HCT116 (cell line): Measurements from ENCODE around the gene GFOD1. TPM values are rescaled to one million over a fixed set of nuclear protein-coding genes. Genes with fewer than 3 reads are reported as not detected.

Experiments used
- ATAC-seq: fragments of 200-7000 bp; cut with Tn5 transposase; 2 replicates; pipeline ENCODE4 v1.9.1; 2020; ENCODE audit warnings: mild to moderate bottlenecking, moderate library complexity
- BruUV-seq: library from RNA; stranded (reverse); fragments of 400-500 nt; replicated peaks from 2 replicates; lab custom pipeline; 2021; lab: Mats Ljungman, UMichigan
- CTCF ChIA-PET: fragments of 300-600 bp; sonication (Branson Sonifier 250); formaldehyde crosslinking; loops from one replicate; lab custom pipeline; 2021; ENCODE audit warnings: antibody characterized with exemption; lab: Charles Lee
- POLR2A ChIA-PET: fragments of 300-600, 350-600 bp; sonication (Branson Sonifier 250); formaldehyde crosslinking; loops from one replicate; lab custom pipeline; 2021; ENCODE audit warnings: antibody characterized with exemption; lab: Charles Lee
- RAD21 ChIA-PET, 2 experiments: fragments of 300-600 bp; sonication (Branson Sonifier 250); formaldehyde crosslinking; loops; one replicate each; lab custom pipeline; 2023; ENCODE audit warnings: low total read pairs in 2 of 2; ENCODE audit not compliant: uncharacterized antibody in 2 of 2, unreplicated experiment in 2 of 2, low non-redundant PET in 1 of 2; lab: Charles Lee
- DNase-seq: peaks from one replicate; pipeline ENCODE4 v3.0.0-alpha.2; 2010; ENCODE audit warnings: low read depth, low spot score
- H2AFZ ChIP-seq: fragments of 200-600 bp; shearing (Covaris generic), sonication (generic); 2 replicates; pipeline ENCODE4 v1.6.1; 2017; ENCODE audit warnings: low read depth, mixed run types, mixed read lengths, antibody characterized with exemption, low read length; ENCODE audit not compliant: poor library complexity, severe bottlenecking
- H3K27ac ChIP-seq: 2 replicates; pipeline ENCODE4 v1.5.1; 2012; ENCODE audit warnings: low read depth, low read length
- H3K27me3 ChIP-seq: fragments of 200-600 bp; sonication (generic); 2 replicates; pipeline ENCODE4 v1.6.1; 2016; ENCODE audit warnings: mixed run types, low read length, mixed read lengths; ENCODE audit not compliant: insufficient read depth
- H3K36me3 ChIP-seq, 2 experiments: fragments of 200-500 bp in 1 of 2; fragments of 200-600 bp in 1 of 2; sonication (Bioruptor generic) in 1 of 2; sonication (generic) in 1 of 2; 2 replicates each; pipeline versions ENCODE4 v1.5.1 to v1.6.1; 2014 to 2016; ENCODE audit warnings: low read length in 2 of 2, inconsistent platforms in 1 of 2, mixed read lengths in 1 of 2, mixed run types in 1 of 2; ENCODE audit not compliant: insufficient read depth in 2 of 2, control insufficient read depth in 1 of 2
- H3K4me1 ChIP-seq, 2 experiments: fragments of 200-600 bp in 1 of 2; sonication (generic) in 1 of 2; 2 replicates each; pipeline versions ENCODE4 v1.5.1 to v1.6.1; 2012 to 2017; ENCODE audit warnings: low read length in 2 of 2, inconsistent platforms in 1 of 2, mild to moderate bottlenecking in 1 of 2, mixed read lengths in 1 of 2, mixed run types in 1 of 2, moderate library complexity in 1 of 2; ENCODE audit not compliant: insufficient read depth in 2 of 2, control insufficient read depth in 1 of 2
- H3K4me2 ChIP-seq: fragments of 200-600 bp; sonication (generic); 2 replicates; pipeline ENCODE4 v1.6.1; 2017; ENCODE audit warnings: mixed run types, low read length, mixed read lengths
- H3K4me3 ChIP-seq, 2 experiments: fragments of 200-600 bp in 1 of 2; sonication (generic) in 1 of 2; replicated peaks in 1 of 2; 2 replicates each; pipeline ENCODE4 v1.5.1; 2011 to 2016; ENCODE audit warnings: low read length in 2 of 2, control low read depth in 1 of 2, low read depth in 1 of 2, mild to moderate bottlenecking in 1 of 2, mixed read lengths in 1 of 2, mixed run types in 1 of 2
- H3K79me2 ChIP-seq: fragments of 200-600 bp; sonication (generic); 2 replicates; pipeline ENCODE4 v1.6.1; 2017; ENCODE audit warnings: mild to moderate bottlenecking, mixed run types, low read length, moderate library complexity, mixed read lengths; ENCODE audit not compliant: insufficient read depth
- H3K9ac ChIP-seq: fragments of 200-600 bp; sonication (generic); 2 replicates; pipeline ENCODE4 v1.6.1; 2016; ENCODE audit warnings: low read length, mixed read lengths
- H3K9me2 ChIP-seq: fragments of 200-600 bp; sonication (generic), shearing (Covaris generic); 2 replicates; pipeline ENCODE4 v1.6.1; 2017; ENCODE audit warnings: mixed run types, mild to moderate bottlenecking, moderate library complexity; ENCODE audit not compliant: insufficient read depth
- H3K9me3 ChIP-seq, 2 experiments: fragments of 200-500 bp in 1 of 2; fragments of 200-600 bp in 1 of 2; sonication (Bioruptor generic) in 1 of 2; sonication (generic) in 1 of 2; 2 replicates each; pipeline ENCODE4 v1.6.1; 2014 to 2017; ENCODE audit warnings: low read length in 2 of 2, mixed read lengths in 2 of 2, inconsistent platforms in 1 of 2, low read depth in 1 of 2, mild to moderate bottlenecking in 1 of 2, mixed run types in 1 of 2, moderate library complexity in 1 of 2; ENCODE audit not compliant: control insufficient read depth in 1 of 2, insufficient read depth in 1 of 2
- H4K20me1 ChIP-seq: fragments of 200-600 bp; sonication (generic), shearing (Covaris generic); 2 replicates; pipeline ENCODE4 v1.6.1; 2017; ENCODE audit warnings: mixed run types, mild to moderate bottlenecking, moderate library complexity; ENCODE audit not compliant: insufficient read depth
- CEBPB ChIP-seq: IDR thresholded peaks from 2 replicates; pipeline ENCODE4 v1.6.1; 2012; ENCODE audit warnings: low read depth
- ELF1 ChIP-seq: IDR thresholded peaks from 2 replicates; pipeline ENCODE4 v1.6.1; 2012; ENCODE audit warnings: low read depth, borderline replicate concordance
- EZH2 ChIP-seq: fragments of 200-600 bp; sonication (generic); IDR thresholded peaks from 2 replicates; pipeline ENCODE4 v1.6.1; 2017; ENCODE audit warnings: antibody characterized with exemption, mixed run types
- EZH2phosphoT487 ChIP-seq: fragments of 200-600 bp; IDR thresholded peaks from 2 replicates; pipeline ENCODE4 v1.6.1; 2018; ENCODE audit warnings: antibody characterized with exemption, borderline replicate concordance
- FOSL1 ChIP-seq: IDR thresholded peaks from 2 replicates; pipeline ENCODE4 v1.6.1; 2012; ENCODE audit warnings: low read depth
- JUND ChIP-seq: IDR thresholded peaks from 2 replicates; pipeline ENCODE4 v1.6.1; 2012
- POLR2AphosphoS5 ChIP-seq: IDR thresholded peaks from 2 replicates; pipeline ENCODE4 v1.6.1; 2011; ENCODE audit warnings: mild to moderate bottlenecking, low read depth, low read length, moderate library complexity
- RAD21 ChIP-seq: IDR thresholded peaks from 2 replicates; pipeline ENCODE4 v1.6.1; 2012; ENCODE audit warnings: low read depth, mild to moderate bottlenecking
- SP1 ChIP-seq: IDR thresholded peaks from 2 replicates; pipeline ENCODE4 v1.6.1; 2012; ENCODE audit warnings: low read depth
- TCF7L2 ChIP-seq: IDR thresholded peaks from 2 replicates; pipeline ENCODE4 v1.7.0; 2011; ENCODE audit warnings: borderline replicate concordance, inconsistent platforms; ENCODE audit not compliant: insufficient read depth, insufficient read length; ENCODE audit errors: extremely low read depth
- ZFX ChIP-seq: fragments of 450-650 bp; IDR thresholded peaks from 2 replicates; pipeline ENCODE4 v1.6.1; 2017
- ZNF274 ChIP-seq: fragments of 200-500 bp; sonication (Bioruptor generic); IDR thresholded peaks from 2 replicates; pipeline ENCODE4 v1.6.1; 2014; ENCODE audit warnings: mild to moderate bottlenecking, low read depth, low read length, inconsistent platforms
- intact Hi-C: fragments of 100-400 bp; cut with micrococcal nuclease; formaldehyde crosslinking; loops from 2 replicates; pipeline ENCODE4 v1.10.0; 2022
- total RNA-seq: library from RNA; stranded (reverse); gene quantifications from one replicate; pipeline ENCODE4 v1.2.1, GENCODE V29; 2021; ENCODE audit not compliant: unreplicated experiment
- TF ChIP-seq, protein P1 (sequence below), 3 experiments: fragments of 200-600 bp in 1 of 3; sonication (generic) in 1 of 3; IDR thresholded peaks in 2 of 3; conservative IDR thresholded peaks in 1 of 3; 2 replicates each; pipeline ENCODE4 v1.5.1; 2012 to 2017; ENCODE audit warnings: low read depth in 2 of 3, low read length in 2 of 3, antibody characterized with exemption in 1 of 3, borderline replicate concordance in 1 of 3, control low read depth in 1 of 3, mild to moderate bottlenecking in 1 of 3, mixed read lengths in 1 of 3, mixed run types in 1 of 3, moderate library complexity in 1 of 3; ENCODE audit not compliant: insufficient read depth in 1 of 3
- TF ChIP-seq, protein P2 (sequence below): IDR thresholded peaks from 2 replicates; pipeline ENCODE4 v1.6.1; 2012
- TF ChIP-seq, protein P3 (sequence below): IDR thresholded peaks from 2 replicates; pipeline ENCODE4 v1.6.1; 2012
- TF ChIP-seq, protein P4 (sequence below): IDR thresholded peaks from 2 replicates; pipeline ENCODE4 v1.6.1; 2012; ENCODE audit warnings: low read depth

GFOD1 gene
- total RNA-seq, 1 experiment from 2014 or later = 3.8 TPM

DNA sequence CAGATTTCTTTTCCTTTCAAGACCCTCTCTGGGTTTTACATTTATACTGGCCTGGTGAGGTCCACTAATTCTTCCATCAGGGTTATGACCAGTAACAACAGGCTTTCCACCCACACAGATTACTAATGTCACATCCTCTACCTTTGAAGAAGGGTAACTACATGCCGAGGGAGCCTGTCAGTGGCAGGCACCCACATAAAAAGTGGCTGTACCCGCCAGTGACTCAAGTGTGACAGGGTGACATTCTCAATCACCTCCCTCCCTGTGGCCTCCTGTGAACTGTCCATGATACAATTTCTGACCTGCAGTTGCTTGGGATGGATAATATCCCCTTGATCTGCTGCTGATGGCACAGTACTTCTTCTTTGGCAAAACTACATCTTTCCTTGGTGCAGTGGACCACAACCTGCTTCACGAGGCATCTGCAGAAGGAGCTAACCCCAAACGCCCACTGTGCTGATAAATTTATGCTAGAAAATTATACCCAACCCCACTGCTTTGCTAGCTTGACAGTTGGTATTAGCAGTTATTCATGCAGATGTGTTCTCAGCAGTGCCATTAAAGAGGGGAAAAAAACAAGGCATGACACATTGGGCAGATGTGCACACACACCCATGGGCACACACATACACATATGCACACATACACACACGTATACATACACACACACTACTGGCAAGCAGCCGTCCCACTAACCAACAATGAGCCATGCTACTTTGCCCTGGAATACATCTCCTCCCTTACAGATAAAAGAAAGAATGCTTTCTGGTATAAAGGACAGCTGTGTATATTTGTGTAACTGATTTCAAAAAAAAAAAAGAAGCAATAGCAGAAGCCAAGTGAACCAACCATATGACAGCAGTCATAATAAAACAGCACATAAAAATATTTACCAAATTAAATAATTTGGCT lies 20.8 kb downstream of the GFOD1 start (continued):
- TF ChIP-seq, protein P1, sequence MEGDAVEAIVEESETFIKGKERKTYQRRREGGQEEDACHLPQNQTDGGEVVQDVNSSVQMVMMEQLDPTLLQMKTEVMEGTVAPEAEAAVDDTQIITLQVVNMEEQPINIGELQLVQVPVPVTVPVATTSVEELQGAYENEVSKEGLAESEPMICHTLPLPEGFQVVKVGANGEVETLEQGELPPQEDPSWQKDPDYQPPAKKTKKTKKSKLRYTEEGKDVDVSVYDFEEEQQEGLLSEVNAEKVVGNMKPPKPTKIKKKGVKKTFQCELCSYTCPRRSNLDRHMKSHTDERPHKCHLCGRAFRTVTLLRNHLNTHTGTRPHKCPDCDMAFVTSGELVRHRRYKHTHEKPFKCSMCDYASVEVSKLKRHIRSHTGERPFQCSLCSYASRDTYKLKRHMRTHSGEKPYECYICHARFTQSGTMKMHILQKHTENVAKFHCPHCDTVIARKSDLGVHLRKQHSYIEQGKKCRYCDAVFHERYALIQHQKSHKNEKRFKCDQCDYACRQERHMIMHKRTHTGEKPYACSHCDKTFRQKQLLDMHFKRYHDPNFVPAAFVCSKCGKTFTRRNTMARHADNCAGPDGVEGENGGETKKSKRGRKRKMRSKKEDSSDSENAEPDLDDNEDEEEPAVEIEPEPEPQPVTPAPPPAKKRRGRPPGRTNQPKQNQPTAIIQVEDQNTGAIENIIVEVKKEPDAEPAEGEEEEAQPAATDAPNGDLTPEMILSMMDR (IDR thresholded peaks at IDR 0.05 in 2 of 3, conservative IDR thresholded peaks at IDR 0.05 in 1 of 3; ENCODE audit: borderline replicate concordance in 1 of 3, insufficient read depth in 1 of 3, low read depth in 2 of 3, low read length in 2 of 3) = no peak
- TF ChIP-seq JUND = peak; percentile 73

- Histone ChIP-seq H2AFZ (no peak overlapping the region), H3K4me3 (peak overlapping the region in 1 of 2 experiments; percentile 12; a peak in 1 of 4 replicates), H3K36me3 (no peaks in the 10 kb centered on the region), H3K27ac (no peak overlapping the region), H3K9ac (no peak overlapping the region), H3K27me3 (no peaks in the 10 kb centered on the region), H3K9me2 (no peaks in the 10 kb centered on the region), H4K20me1 (no peaks in the 10 kb centered on the region), H3K9me3 (no peaks in the 10 kb centered on the region), H3K4me2 (peak overlapping the region; percentile 65), H3K79me2 (no peaks in the 10 kb centered on the region), H3K4me1 (peaks cover 23 to 56% of the 10 kb centered on the region in 2 experiments)
- no TSS peak for BruUV-seq
- DNase-seq (no peak), ATAC-seq (no peak)
- intact Hi-C loops = no loop called here
- ChIA-PET RAD21 (no interaction called here), POLR2A (no interaction called here), CTCF (no interaction called here)
- TF ChIP-seq TCF7L2 (no peak), FOSL1 (no peak), RAD21 (no peak), ZFX (no peak), ZNF274 (no peak), CEBPB (no peak), SP1 (no peak), EZH2 (no peak), ELF1 (no peak), JUND (no peak), EZH2phosphoT487 (no peak), POLR2AphosphoS5 (no peak)
- TF ChIP-seq, protein P2, sequence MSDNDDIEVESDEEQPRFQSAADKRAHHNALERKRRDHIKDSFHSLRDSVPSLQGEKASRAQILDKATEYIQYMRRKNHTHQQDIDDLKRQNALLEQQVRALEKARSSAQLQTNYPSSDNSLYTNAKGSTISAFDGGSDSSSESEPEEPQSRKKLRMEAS = no peak
- TF ChIP-seq, protein P3, sequence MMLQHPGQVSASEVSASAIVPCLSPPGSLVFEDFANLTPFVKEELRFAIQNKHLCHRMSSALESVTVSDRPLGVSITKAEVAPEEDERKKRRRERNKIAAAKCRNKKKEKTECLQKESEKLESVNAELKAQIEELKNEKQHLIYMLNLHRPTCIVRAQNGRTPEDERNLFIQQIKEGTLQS = no peak
- TF ChIP-seq, protein P4, sequence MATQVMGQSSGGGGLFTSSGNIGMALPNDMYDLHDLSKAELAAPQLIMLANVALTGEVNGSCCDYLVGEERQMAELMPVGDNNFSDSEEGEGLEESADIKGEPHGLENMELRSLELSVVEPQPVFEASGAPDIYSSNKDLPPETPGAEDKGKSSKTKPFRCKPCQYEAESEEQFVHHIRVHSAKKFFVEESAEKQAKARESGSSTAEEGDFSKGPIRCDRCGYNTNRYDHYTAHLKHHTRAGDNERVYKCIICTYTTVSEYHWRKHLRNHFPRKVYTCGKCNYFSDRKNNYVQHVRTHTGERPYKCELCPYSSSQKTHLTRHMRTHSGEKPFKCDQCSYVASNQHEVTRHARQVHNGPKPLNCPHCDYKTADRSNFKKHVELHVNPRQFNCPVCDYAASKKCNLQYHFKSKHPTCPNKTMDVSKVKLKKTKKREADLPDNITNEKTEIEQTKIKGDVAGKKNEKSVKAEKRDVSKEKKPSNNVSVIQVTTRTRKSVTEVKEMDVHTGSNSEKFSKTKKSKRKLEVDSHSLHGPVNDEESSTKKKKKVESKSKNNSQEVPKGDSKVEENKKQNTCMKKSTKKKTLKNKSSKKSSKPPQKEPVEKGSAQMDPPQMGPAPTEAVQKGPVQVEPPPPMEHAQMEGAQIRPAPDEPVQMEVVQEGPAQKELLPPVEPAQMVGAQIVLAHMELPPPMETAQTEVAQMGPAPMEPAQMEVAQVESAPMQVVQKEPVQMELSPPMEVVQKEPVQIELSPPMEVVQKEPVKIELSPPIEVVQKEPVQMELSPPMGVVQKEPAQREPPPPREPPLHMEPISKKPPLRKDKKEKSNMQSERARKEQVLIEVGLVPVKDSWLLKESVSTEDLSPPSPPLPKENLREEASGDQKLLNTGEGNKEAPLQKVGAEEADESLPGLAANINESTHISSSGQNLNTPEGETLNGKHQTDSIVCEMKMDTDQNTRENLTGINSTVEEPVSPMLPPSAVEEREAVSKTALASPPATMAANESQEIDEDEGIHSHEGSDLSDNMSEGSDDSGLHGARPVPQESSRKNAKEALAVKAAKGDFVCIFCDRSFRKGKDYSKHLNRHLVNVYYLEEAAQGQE = no peak
Measured at GRCh38 chr6:13465734-13466133, 21.7 kb downstream of the GFOD1 start.
